22Rv1 (cell line): Measurements from ENCODE around the gene MRPL27.

Experiments used
- H3K27ac ChIP-seq: fragments of 450-650 bp; 2 replicates; pipeline ENCODE4 v1.5.1; 2017
- ZFX ChIP-seq: fragments of 450-650 bp; IDR thresholded peaks from 2 replicates; pipeline ENCODE4 v1.6.1; 2017; ENCODE audit warnings: antibody characterized with exemption, borderline replicate concordance
- TF ChIP-seq, protein P1 (sequence below): fragments of 450-650 bp; IDR thresholded peaks from 2 replicates; pipeline ENCODE4 v1.5.1; 2017; ENCODE audit warnings: mild to moderate bottlenecking

Gene MRPL27

DNA sequence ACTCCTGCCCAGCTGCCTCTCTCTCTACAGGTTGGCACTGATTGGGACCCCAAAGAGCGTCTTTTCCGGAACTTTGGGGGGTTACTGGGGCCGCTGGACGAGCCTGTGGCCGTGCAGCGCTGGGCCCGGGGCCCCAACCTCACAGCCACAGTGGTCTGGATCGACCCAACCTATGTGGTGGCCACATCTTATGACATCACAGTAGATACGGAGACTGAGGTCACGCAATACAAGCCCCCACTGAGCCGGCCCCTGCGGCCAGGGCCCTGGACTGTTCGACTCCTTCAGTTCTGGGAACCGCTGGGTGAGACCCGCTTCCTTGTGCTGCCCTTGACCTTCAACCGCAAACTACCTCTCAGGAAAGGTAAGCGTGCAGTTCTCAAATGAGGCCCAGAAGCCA, 14.8 kb downstream of the MRPL27 start:
- no peak overlapping the region; the same call in 1 of the 2 replicates for H3K27ac ChIP-seq
- no peak for TF ChIP-seq ZFX
- TF ChIP-seq, protein P1, sequence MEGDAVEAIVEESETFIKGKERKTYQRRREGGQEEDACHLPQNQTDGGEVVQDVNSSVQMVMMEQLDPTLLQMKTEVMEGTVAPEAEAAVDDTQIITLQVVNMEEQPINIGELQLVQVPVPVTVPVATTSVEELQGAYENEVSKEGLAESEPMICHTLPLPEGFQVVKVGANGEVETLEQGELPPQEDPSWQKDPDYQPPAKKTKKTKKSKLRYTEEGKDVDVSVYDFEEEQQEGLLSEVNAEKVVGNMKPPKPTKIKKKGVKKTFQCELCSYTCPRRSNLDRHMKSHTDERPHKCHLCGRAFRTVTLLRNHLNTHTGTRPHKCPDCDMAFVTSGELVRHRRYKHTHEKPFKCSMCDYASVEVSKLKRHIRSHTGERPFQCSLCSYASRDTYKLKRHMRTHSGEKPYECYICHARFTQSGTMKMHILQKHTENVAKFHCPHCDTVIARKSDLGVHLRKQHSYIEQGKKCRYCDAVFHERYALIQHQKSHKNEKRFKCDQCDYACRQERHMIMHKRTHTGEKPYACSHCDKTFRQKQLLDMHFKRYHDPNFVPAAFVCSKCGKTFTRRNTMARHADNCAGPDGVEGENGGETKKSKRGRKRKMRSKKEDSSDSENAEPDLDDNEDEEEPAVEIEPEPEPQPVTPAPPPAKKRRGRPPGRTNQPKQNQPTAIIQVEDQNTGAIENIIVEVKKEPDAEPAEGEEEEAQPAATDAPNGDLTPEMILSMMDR: no peak

DNA sequence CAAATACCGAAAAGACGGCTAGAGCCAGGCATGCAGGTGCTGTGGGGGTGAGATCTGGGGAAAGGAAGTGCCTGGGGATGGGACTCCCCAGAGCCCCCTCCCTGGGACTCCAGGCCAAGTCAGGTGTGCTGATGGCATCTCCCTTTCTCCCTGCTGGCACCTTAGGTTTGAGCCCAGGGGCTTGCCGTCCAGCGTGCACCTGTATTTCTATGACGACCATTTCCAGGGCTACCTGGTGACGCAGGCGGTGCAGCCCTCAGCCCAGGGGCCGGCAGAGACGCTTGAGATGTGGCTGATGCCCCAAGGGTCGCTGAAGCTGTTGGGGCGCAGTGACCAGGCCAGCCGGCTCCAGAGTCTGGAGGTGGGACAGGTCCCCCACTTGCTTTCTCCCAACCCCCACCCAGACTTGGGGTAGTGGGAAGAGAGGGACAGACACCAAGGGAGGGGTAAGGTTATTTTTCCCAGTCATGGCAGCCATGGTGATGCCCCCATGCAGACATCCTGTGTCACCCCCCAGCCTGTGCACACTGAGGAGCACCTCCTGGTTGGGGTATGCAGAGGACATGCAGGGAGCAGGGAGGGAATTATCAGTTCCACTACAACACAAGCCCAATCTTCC, 16.0 kb downstream of the MRPL27 start:
- TF ChIP-seq, protein P1: no peak
- TF ChIP-seq ZFX: no peak
- no peak overlapping the region for H3K27ac ChIP-seq

DNA sequence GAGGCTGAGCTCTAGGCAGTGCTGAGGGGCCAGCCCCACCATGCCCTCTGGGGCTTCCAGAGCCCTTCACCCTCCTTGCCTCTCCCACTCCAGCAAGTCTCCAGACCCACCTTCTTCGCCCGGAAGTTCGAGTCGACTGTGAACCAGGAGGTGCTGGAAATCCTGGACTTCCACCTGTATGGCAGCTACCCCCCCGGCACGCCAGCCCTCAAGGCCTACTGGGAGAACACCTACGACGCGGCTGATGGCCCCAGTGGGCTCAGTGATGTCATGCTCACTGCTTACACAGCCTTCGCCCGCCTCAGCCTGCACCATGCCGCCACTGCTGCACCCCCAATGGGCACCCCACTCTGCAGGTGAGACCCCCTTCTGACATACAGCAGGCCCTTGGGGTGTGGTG, 16.6 kb downstream of the MRPL27 start:
- TF ChIP-seq, protein P1: no peak
- no peak for TF ChIP-seq ZFX
- no peak overlapping the region for H3K27ac ChIP-seq

DNA sequence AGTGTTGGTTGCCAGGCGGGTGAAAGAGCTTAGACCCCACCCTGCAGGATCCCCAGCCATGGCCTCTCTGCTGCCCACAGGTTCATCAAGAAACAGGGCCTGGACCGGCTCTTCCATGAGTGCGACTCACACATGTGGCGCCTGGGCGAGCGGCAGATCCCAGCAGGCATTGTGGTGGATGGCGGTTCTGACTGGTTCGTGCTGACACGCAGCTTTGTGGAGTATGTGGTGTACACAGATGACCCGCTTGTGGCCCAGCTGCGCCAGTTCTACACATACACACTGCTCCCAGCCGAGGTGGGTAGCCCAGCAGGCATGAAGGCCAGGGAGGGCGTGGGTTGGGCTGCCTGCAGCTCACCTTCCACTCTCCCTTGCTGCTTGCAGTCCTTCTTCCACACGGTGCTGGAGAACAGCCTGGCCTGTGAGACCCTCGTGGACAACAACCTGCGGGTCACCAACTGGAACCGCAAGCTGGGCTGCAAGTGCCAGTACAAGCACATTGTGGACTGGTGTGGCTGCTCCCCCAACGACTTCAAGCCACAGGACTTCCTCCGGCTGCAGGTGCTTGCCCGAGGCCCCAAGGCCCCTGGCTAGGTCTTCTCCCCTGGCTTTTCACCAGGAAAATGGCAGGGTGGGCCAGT, 17.2 kb downstream of the MRPL27 start:
- TF ChIP-seq, protein P1: no peak
- no peak for TF ChIP-seq ZFX
- no peak overlapping the region for H3K27ac ChIP-seq

DNA sequence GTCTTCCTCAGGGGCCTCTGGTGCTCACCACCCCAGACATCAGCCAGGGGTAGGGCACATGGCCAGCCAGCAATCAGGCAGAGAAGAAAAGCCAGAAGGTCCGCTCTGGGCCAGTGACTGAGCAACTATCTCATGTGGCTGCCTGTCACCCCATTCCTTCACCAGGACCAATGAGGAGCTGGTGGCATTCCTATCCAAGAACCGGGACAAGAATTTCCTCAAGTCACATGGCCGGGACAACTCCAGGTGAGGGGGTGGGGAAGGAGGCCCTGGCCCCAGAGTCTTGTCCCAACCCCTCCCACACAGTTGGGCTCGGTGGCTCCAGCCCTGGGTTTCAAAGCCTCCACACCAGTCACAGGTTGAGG, 17.7 kb downstream of the MRPL27 start:
- no peak for TF ChIP-seq ZFX
- TF ChIP-seq, protein P1: no peak
- H3K27ac ChIP-seq: no peak overlapping the region

DNA sequence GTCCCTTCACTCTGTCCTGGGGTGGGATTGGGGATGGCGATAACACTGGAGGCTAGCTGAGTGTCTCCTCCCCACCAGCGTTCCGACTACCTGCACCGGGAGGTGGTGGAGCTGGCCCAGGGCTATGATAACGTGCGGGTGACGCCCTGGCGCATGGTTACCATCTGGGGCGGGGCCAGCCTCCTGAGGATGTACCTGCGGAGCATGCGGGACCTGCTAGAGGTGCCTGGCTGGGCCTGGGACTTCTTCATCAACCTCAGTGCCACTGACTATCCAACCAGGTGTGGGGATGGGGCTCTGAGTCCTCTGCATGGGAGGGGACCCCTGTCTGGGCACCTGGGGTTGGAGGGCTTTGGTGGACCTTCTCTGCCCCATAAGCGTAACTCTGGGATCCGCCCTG, 18.2 kb downstream of the MRPL27 start:
- no peak overlapping the region for H3K27ac ChIP-seq
- no peak for TF ChIP-seq ZFX
- TF ChIP-seq, protein P1: no peak

DNA sequence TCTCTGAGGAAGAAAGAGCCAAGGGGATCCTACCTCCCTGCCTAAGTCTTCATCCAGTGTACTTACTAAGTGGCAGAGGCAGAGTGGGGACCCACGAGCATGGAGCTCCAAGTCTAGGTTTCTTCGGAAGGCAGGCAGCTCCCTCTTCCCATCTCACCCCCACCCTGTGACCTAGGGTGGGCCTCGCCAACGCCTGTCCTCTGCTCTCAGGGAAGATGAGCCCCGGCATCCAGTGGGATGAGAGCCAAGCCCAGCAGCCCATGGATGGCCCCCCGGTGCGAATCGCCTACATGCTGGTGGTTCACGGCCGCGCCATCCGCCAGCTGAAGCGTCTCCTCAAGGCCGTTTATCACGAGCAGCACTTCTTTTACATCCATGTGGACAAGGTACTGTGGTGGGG, 18.8 kb downstream of the MRPL27 start:
- H3K27ac ChIP-seq: no peak overlapping the region
- TF ChIP-seq ZFX: no peak
- TF ChIP-seq, protein P1: no peak
